ENCODE data around the gene GATC.
A peak's percentile ranks its signal among the peaks of the same experiment; 100 is the strongest.
"Not testable (repeated sequence)": the region's sequence is repeated elsewhere in the genome, so short reads cannot be mapped to it uniquely, and the experiment has no call there.

GATC gene

DNA sequence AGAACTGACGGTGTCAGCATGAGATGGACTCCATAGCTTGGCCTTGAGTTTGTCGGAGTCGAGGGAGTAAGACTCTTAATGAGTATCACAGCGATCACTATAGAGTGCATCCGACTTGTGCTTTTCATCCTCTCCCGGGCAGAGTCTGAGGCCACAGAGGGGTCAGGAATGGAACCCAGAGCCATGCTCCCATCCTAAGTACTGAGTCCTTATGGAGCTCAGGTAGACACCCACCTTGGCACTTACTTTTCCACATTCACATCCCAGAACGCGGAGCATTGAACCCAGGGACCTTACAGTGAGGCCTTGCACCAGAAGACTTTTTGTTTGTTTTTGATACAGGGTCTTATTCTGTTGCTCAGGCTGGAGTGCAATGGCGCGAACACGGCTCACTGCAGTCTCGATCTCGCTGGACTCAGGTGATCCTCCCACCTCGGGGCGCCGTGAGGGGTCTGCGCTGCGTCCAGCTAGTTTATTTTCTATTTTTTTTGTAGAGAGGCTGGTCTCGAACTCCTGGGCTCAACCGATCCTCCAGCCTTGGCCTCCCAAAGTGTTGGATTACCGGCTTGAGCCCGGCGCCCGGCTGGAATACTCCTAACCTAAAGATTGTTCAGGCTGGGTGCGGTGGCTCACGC lies 24.0 kb downstream of the GATC start:
- DNase-seq = no peak

DNA sequence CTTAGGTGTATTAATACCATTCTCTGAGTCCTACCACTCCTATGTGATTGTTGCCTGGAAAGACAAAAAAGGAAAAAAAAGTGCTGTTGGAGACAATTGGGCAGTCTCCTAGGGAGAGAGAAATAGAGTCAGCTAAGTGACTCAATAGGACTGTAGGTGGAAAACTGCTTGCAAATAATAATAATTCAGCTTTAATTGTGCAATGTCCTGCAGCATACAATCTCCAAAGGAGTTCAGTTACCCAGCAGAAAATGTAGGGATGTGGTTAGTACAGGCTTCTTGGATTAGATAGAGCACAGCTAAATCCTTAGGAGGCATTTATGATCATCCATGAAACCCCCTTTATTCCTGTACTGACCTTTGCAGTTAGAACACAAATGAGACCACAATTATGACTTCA lies 26.3 kb downstream of the GATC start:
- no peak for DNase-seq

- no peak for DNase-seq
Measured at GRCh38 chr12:120473807-120474615, 27.8 kb downstream of the GATC start.

DNA sequence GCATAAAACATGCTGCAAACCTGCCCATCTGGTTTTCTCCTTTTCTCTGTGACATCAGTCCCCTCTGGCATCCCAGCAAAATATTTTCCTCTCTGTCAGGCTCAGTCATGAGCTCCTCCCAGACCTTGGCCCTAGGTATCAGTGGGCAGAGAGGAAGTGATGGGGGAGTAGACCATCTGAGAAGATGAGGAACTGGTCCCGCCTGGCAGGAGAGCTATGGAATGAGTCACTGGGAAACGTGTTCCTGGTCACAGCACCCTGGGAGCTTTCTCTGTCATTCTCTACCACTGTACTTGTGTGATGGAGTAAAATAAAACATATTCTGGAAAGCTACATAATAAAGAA lies 28.3 kb downstream of the GATC start:
- no peak for DNase-seq

- DNase-seq = no peak
Measured at GRCh38 chr12:120475643-120476042, 29.4 kb downstream of the GATC start.

- DNase-seq = no peak
Measured at GRCh38 chr12:120479458-120479857, 33.2 kb downstream of the GATC start.

DNA sequence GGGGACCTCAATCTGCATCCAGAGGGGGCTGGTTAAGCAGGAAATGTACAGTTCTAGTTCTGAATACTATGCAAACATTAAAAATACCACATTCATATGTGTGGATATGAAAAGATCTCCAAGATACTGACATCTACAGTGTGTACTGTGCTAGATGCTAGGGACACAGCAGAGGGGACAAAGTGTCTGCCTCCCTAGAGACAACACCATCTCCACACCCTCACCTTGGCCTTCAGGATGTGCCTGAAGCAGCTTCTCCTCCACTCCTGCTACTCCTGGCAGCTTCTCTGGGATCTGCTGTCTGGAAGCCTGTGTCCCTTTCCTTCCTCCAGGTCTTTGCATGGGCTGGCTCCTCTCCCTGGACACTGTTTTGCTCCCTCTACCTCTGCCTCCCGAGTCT lies 34.0 kb downstream of the GATC start:
- DNase-seq = no peak

DNA sequence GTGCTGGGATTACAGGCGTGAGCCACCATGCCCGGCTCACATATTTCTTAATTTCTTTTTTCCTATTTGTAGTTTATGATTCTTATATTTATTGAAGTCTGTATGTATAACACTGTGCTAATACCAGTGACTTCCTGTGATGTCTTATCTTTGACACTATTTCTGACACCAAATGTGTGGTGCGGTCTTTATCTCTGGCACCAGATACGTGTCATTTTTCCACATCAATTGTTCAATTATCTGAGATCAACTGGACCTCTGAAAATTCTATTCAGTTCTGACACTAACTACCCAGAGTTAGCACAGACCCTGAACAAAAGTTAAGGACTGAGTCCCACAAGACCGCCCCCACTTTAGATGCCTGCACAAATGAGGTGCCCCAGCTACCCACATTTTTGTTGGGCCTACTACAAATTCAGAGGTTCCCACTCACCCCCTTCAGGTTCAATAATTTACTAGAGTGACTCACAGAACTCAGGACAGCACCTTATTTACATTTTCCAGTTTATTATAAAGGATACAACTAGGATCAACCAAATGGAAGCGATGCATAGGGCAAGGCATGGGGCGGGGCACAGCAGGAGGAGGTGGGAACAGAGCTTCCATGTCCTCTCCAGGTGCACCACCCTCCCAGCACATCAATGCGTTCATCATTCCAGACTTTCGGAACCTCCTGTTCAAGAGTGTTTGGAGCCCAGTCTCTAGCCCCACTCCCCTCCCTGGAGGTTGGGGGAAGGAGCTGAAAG lies 35.0 kb downstream of the GATC start:
- no peak for DNase-seq

GRCh38 chr12:120483621-120484020 lies 37.4 kb downstream of the GATC start:
- no peak for DNase-seq

DNA sequence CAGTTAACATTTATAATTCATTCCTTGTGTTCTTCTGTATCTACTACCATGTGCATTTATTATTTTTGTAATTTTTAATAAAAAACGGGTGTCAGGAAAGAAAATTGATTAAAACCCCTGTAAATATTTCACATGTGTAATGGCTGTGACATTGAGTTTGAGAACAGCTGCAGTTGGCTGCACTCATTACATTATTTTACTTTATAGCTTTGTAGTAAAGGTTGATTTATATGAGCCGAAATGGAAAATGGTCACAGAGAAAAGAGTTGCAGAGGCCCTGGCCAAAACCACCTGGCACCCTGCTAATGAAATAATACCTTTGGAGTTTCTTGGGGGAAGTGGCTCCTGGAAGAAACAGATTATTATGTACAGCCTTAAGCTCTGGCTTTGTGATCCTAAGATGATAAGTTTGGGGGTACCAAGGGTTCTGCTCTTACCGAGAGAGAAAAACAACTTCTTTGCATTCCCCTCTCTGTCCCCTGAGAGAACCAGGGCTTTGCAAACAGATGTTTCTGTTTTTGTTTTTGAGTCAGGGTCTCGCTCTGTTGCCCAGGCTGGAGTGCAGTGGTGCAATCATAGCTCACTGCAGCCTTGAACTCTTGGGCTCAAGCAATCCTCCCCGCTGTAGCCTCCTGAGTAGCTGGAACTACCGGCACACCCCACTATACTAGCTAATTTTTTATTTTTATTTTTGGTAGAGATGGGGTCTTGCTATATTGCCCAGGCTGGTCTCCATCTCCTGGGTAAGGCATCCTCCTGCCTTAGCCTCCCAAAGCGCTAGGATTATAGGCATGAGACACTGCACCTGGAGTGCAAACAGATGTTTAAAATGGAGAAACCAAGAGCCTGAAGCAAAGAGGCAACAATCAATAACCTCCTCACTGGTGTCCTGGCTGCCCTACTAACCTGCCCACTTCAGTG lies 40.0 kb downstream of the GATC start:
- no peak for DNase-seq

GRCh38 chr12:120487552-120487951 lies 41.3 kb downstream of the GATC start:
- DNase-seq = not testable (repeated sequence)

GRCh38 chr12:120488057-120488640 lies 41.9 kb downstream of the GATC start:
- DNase-seq = no peak

DNA sequence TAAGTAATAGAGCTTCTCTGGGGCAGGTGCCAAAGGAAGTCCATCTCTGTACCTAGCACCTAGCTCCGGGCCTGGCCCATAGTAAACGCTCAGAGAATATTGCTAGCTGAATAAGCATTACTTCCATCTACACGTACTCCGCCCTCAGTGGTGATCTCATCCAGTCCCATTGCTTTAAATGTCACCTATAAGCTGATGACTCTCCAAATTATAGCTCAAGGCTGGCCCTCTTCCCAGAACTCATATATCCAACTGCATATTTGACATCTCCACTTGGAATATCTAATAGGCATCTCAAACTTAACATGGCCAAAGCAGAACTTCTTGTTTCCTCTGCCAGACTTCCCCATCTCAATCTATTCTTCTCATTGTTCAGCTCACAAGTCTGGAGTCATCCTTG lies 42.8 kb downstream of the GATC start:
- no peak for DNase-seq

- DNase-seq = no peak
Measured at GRCh38 chr12:120490325-120490724, 44.1 kb downstream of the GATC start.

- DNase-seq = no peak
Measured at GRCh38 chr12:120490833-120491512, 44.7 kb downstream of the GATC start.

GRCh38 chr12:120495186-120495730 lies 49.0 kb downstream of the GATC start:
- DNase-seq = no peak

- DNase-seq = peak; percentile 98
Measured at GRCh38 chr12:120495731-120496412, 49.6 kb downstream of the GATC start, which contains the start of gene DYNLL1. DYNLL1 (plus strand) TSS chr12:120496113; CDS start chr12:120496422, 309 bp downstream.

DNA sequence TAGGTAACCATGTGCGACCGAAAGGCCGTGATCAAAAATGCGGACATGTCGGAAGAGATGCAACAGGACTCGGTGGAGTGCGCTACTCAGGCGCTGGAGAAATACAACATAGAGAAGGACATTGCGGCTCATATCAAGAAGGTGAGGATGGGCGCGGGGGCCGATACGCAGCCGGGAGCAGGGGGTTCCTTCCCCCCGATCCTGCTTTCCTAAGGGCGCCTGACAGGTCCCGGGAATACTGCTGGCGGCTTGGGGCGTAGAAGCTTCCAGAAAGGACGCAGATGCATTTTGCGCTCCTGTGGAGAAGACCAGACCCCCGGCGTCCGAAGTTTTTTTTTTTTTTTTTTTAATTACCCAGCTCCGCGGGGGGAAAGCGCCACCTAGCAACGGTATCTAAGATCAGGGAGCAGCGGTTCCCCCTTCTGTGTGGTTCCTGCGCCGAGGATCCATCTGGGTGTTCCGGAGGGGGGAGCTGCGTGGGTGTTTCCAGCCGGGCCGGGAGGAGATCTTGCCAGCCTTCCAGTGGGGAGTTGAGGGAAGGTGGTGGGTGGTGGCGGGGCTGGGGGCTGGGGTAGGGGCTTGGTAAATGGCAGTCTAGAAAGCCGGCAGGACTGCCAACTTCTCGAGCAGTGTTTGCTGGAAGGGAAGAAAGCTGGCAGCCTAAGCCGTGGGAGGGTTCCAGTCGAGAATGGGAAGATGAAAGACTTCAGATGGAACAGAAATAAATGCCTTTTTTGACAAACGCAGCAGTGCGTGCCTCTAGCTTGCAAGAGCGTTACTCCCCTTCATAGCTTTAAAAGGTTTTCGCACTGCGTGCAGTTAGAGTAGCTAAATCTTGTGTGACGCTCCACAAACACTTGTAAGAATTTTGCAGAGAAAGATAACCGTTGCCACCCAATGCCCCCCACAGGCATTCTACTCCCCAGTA lies 50.4 kb downstream of the GATC start:
- DNase-seq = peak; percentile 56

GRCh38 chr12:120497524-120498150 lies 51.4 kb downstream of the GATC start:
- no peak for DNase-seq

Measured in stimulated activated CD4-positive, alpha-beta T cell treated with anti-CD3 and anti-CD28 coated beads, Interleukin-4, amount 100 ng/mL, for 24 hours (primary cell).